Calu3 (cell line): ENCODE results near the gene GPR176. TPM values are rescaled to one million over a fixed set of nuclear protein-coding genes. Genes with fewer than 3 reads are reported as not detected.

Experiments
- BruUV-seq: library from RNA; stranded (reverse); fragments of 400-500 nt; replicated peaks from 2 replicates; lab custom pipeline; 2021; lab: Mats Ljungman, UMichigan
- CTCF ChIA-PET: fragments of 300-600 bp; sonication (Branson Sonifier 250); formaldehyde crosslinking; loops from one replicate; lab custom pipeline; 2022; ENCODE audit warnings: antibody characterized with exemption; lab: Charles Lee
- DNase-seq: peaks from one replicate; pipeline ENCODE4 v3.0.0; 2022
- H3K27ac Mint-ChIP-seq: one replicate; pipeline ENCODE4 v1.8.0; 2022; ENCODE audit warnings: mixed read lengths; ENCODE audit not compliant: unreplicated experiment
- H3K27me3 Mint-ChIP-seq: one replicate; pipeline ENCODE4 v1.8.0; 2022; ENCODE audit warnings: mixed read lengths; ENCODE audit not compliant: unreplicated experiment
- H3K36me3 Mint-ChIP-seq: one replicate; pipeline ENCODE4 v1.8.0; 2022; ENCODE audit warnings: mild to moderate bottlenecking, moderate library complexity, mixed read lengths; ENCODE audit not compliant: insufficient read depth, unreplicated experiment
- H3K4me1 Mint-ChIP-seq: one replicate; pipeline ENCODE4 v1.8.0; 2022; ENCODE audit warnings: mild to moderate bottlenecking, low read depth, mixed read lengths; ENCODE audit not compliant: unreplicated experiment
- H3K4me3 Mint-ChIP-seq: one replicate; pipeline ENCODE4 v1.8.0; 2022; ENCODE audit warnings: mild to moderate bottlenecking, low read depth, moderate library complexity, mixed read lengths; ENCODE audit not compliant: unreplicated experiment
- H3K9me3 Mint-ChIP-seq: one replicate; pipeline ENCODE4 v1.8.0; 2022; ENCODE audit warnings: low read depth, mixed read lengths; ENCODE audit not compliant: unreplicated experiment
- CTCF ChIP-seq: fragments of 200-600 bp; IDR thresholded peaks from one replicate; pipeline ENCODE4 v1.8.0; 2022; ENCODE audit warnings: antibody characterized with exemption; ENCODE audit not compliant: unreplicated experiment
- intact Hi-C: fragments of 100-400 bp; cut with micrococcal nuclease; formaldehyde crosslinking; loops from one replicate; pipeline ENCODE4 v1.10.0; 2022; ENCODE audit not compliant: unreplicated experiment
- total RNA-seq: library from RNA; stranded (reverse); gene quantifications from 2 replicates; pipeline ENCODE4 v1.2.3, GENCODE V29; 2022

Gene GPR176
- total RNA-seq, 1 experiment from 2014 or later: 10.2 TPM

GRCh38 chr15:39860871-39861270 lies 59.2 kb downstream of the GPR176 start:
- H3K4me3 Mint-ChIP-seq: no peak overlapping the region
- no peaks in the 10 kb centered on the region for H3K27me3 Mint-ChIP-seq
- no peaks in the 10 kb centered on the region for H3K9me3 Mint-ChIP-seq
- intact Hi-C loops: no loop called here
- no peaks in the 10 kb centered on the region for H3K4me1 Mint-ChIP-seq
- no TSS peak for BruUV-seq
- TF ChIP-seq CTCF: no peak
- DNase-seq: no peak
- CTCF ChIA-PET: no interaction called here
- H3K27ac Mint-ChIP-seq: no peak overlapping the region
- no peaks in the 10 kb centered on the region for H3K36me3 Mint-ChIP-seq

- H3K4me3 Mint-ChIP-seq: no peak overlapping the region
- H3K4me1 Mint-ChIP-seq: no peaks in the 10 kb centered on the region
- no peak for TF ChIP-seq CTCF
- H3K27me3 Mint-ChIP-seq: no peaks in the 10 kb centered on the region
- DNase-seq: no peak
- BruUV-seq: no TSS peak
- CTCF ChIA-PET: no interaction called here
- no peaks in the 10 kb centered on the region for H3K36me3 Mint-ChIP-seq
- no peaks in the 10 kb centered on the region for H3K9me3 Mint-ChIP-seq
- no peak overlapping the region for H3K27ac Mint-ChIP-seq
- intact Hi-C loops: no loop called here
Observed at GRCh38 chr15:39860200-39860599, 59.9 kb downstream of the GPR176 start.

- Mint-ChIP-seq H3K4me3 (no peak overlapping the region), H3K36me3 (no peaks in the 10 kb centered on the region), H3K27me3 (no peaks in the 10 kb centered on the region), H3K9me3 (no peaks in the 10 kb centered on the region), H3K27ac (no peak overlapping the region), H3K4me1 (no peaks in the 10 kb centered on the region)
- TF ChIP-seq CTCF: no peak
- intact Hi-C loops: no loop called here
- CTCF ChIA-PET: interaction anchor here (0.5 kb wide), 1 partner anchor 73 kb away, joined by 3 read pairs; no protein-coding TSS in a partner anchor
- no peak for DNase-seq
- no TSS peak for BruUV-seq
Observed at GRCh38 chr15:39859636-39860035, 60.4 kb downstream of the GPR176 start.

GRCh38 chr15:39857132-39857531 lies 62.9 kb downstream of the GPR176 start:
- TF ChIP-seq CTCF: no peak
- H3K27ac Mint-ChIP-seq: no peak overlapping the region
- no peaks in the 10 kb centered on the region for H3K36me3 Mint-ChIP-seq
- CTCF ChIA-PET: no interaction called here
- BruUV-seq: no TSS peak
- intact Hi-C loops: no loop called here
- no peaks in the 10 kb centered on the region for H3K4me1 Mint-ChIP-seq
- H3K27me3 Mint-ChIP-seq: no peaks in the 10 kb centered on the region
- no peak overlapping the region for H3K4me3 Mint-ChIP-seq
- DNase-seq: no peak
- H3K9me3 Mint-ChIP-seq: no peaks in the 10 kb centered on the region

- H3K27me3 Mint-ChIP-seq: no peaks in the 10 kb centered on the region
- CTCF ChIA-PET: no interaction called here
- intact Hi-C loops: no loop called here
- H3K27ac Mint-ChIP-seq: no peak overlapping the region
- no TSS peak for BruUV-seq
- no peaks in the 10 kb centered on the region for H3K36me3 Mint-ChIP-seq
- DNase-seq: no peak
- no peaks in the 10 kb centered on the region for H3K9me3 Mint-ChIP-seq
- TF ChIP-seq CTCF: no peak
- H3K4me1 Mint-ChIP-seq: no peaks in the 10 kb centered on the region
- H3K4me3 Mint-ChIP-seq: no peak overlapping the region
Observed at GRCh38 chr15:39856357-39856756, 63.7 kb downstream of the GPR176 start.
